Mesenchymal stem cell (in vitro differentiated cells and primary cell): ENCODE results near the gene TANC1.
A peak's percentile ranks its signal among the peaks of the same experiment; 100 is the strongest.

Source experiments
- DNase-seq: peaks from one replicate; pipeline ENCODE4 v3.0.0-alpha.2; 2013
- H2AFZ ChIP-seq: one replicate; pipeline ENCODE4 v1.6.1; 2013; ENCODE audit warnings: low read depth, mild to moderate bottlenecking, control low read depth, inconsistent platforms, low read length, moderate library complexity
- H2AK5ac ChIP-seq: 2 replicates; pipeline ENCODE4 v1.6.1; 2013; ENCODE audit warnings: low read length, moderate library complexity, mild to moderate bottlenecking, inconsistent platforms; ENCODE audit not compliant: severe bottlenecking
- H2BK120ac ChIP-seq: one replicate; pipeline ENCODE4 v1.6.1; 2013; ENCODE audit warnings: low read depth, mild to moderate bottlenecking, inconsistent platforms, low read length, moderate library complexity
- H2BK12ac ChIP-seq, 2 experiments: one replicate each; pipeline ENCODE4 v1.6.1; 2013; ENCODE audit warnings: inconsistent platforms in 2 of 2, low read length in 2 of 2, mild to moderate bottlenecking in 2 of 2, moderate library complexity in 2 of 2, control low read depth in 1 of 2
- H2BK15ac ChIP-seq: one replicate; pipeline ENCODE4 v1.6.1; 2013; ENCODE audit warnings: mild to moderate bottlenecking, low read depth, inconsistent platforms; ENCODE audit not compliant: poor library complexity, severe bottlenecking
- H2BK5ac ChIP-seq: 2 replicates; pipeline ENCODE4 v1.6.1; 2013; ENCODE audit warnings: low read depth, mild to moderate bottlenecking, low read length, control low read depth, inconsistent platforms; ENCODE audit not compliant: poor library complexity, severe bottlenecking
- H3K14ac ChIP-seq, 2 experiments: one replicate each; pipeline ENCODE4 v1.6.1; 2013; ENCODE audit warnings: inconsistent platforms in 2 of 2, low read length in 2 of 2, control low read depth in 1 of 2, mild to moderate bottlenecking in 1 of 2, moderate library complexity in 1 of 2
- H3K18ac ChIP-seq, 2 experiments: one replicate each; pipeline ENCODE4 v1.6.1; 2013; ENCODE audit warnings: inconsistent platforms in 2 of 2, low read length in 2 of 2, control low read depth in 1 of 2, low read depth in 1 of 2, mild to moderate bottlenecking in 1 of 2
- H3K23ac ChIP-seq, 2 experiments: one replicate each; pipeline ENCODE4 v1.6.1; 2013; ENCODE audit warnings: inconsistent platforms in 2 of 2, low read length in 2 of 2, mild to moderate bottlenecking in 2 of 2, moderate library complexity in 2 of 2, control low read depth in 1 of 2
- H3K27ac ChIP-seq: 2 replicates; pipeline ENCODE4 v1.5.1; 2013; ENCODE audit warnings: mild to moderate bottlenecking, moderate library complexity, low read length, control low read depth, inconsistent platforms; ENCODE audit not compliant: poor library complexity, severe bottlenecking
- H3K27me3 ChIP-seq, 2 experiments: 2 replicates each; pipeline versions ENCODE4 v1.6.1 to v1.7.0; 2013; ENCODE audit warnings: low read length in 2 of 2, mild to moderate bottlenecking in 2 of 2, moderate library complexity in 2 of 2, control low read depth in 1 of 2, inconsistent platforms in 1 of 2; ENCODE audit not compliant: control insufficient read depth in 1 of 2, insufficient read depth in 1 of 2
- H3K36me3 ChIP-seq, 2 experiments: 2 replicates each; pipeline versions ENCODE4 v1.6.1 to v1.7.0; 2013; ENCODE audit warnings: low read length in 2 of 2, control low read depth in 1 of 2, inconsistent platforms in 1 of 2, low read depth in 1 of 2, mild to moderate bottlenecking in 1 of 2; ENCODE audit not compliant: insufficient read depth in 2 of 2, control insufficient read depth in 1 of 2
- H3K4ac ChIP-seq, 2 experiments: one replicate each; pipeline ENCODE4 v1.6.1; 2013; ENCODE audit warnings: inconsistent platforms in 2 of 2, low read length in 2 of 2, mild to moderate bottlenecking in 2 of 2, moderate library complexity in 2 of 2, control low read depth in 1 of 2, low read depth in 1 of 2
- H3K4me1 ChIP-seq: 2 replicates; pipeline ENCODE4 v1.6.1; 2013; ENCODE audit warnings: low read depth, low read length, control low read depth; ENCODE audit not compliant: control insufficient read depth, insufficient read depth
- H3K4me2 ChIP-seq: 2 replicates; pipeline ENCODE4 v1.6.1; 2013; ENCODE audit warnings: low read length, mild to moderate bottlenecking, inconsistent platforms; ENCODE audit not compliant: poor library complexity, severe bottlenecking
- H3K4me3 ChIP-seq, 2 experiments: 2 replicates each; pipeline versions ENCODE4 v1.5.1 to v1.7.0; 2013; ENCODE audit warnings: low read length in 2 of 2, mild to moderate bottlenecking in 2 of 2, control low read depth in 1 of 2, low read depth in 1 of 2; ENCODE audit not compliant: insufficient read depth in 1 of 2
- H3K79me1 ChIP-seq: replicated peaks from 2 replicates; pipeline ENCODE4 v1.6.1; 2013; ENCODE audit warnings: mild to moderate bottlenecking, control low read depth, low read length, inconsistent platforms; ENCODE audit not compliant: poor library complexity, severe bottlenecking
- H3K9ac ChIP-seq: 2 replicates; pipeline ENCODE4 v1.7.0; 2013; ENCODE audit warnings: mild to moderate bottlenecking, low read length, moderate library complexity
- H3K9me3 ChIP-seq: 2 replicates; pipeline ENCODE4 v1.7.0; 2013; ENCODE audit warnings: mild to moderate bottlenecking, low read length; ENCODE audit not compliant: control insufficient read depth
- H4K8ac ChIP-seq: one replicate; pipeline ENCODE4 v1.6.1; 2013; ENCODE audit warnings: inconsistent platforms, mild to moderate bottlenecking, low read length, moderate library complexity
- H4K91ac ChIP-seq: one replicate; pipeline ENCODE4 v1.6.1; 2013; ENCODE audit warnings: mild to moderate bottlenecking, low read length, inconsistent platforms
- WGBS: methylation state at CpG from one replicate; pipeline ENCODE4 v1.1.7; 2013; ENCODE audit warnings: mixed read lengths; 5-methylcytosine and 5-hydroxymethylcytosine counted together

The TANC1 gene

GRCh38 chr2:159133797-159134196 lies 165.4 kb downstream of the TANC1 start:
- Histone ChIP-seq H3K27me3 (no peaks in the 10 kb centered on the region), H2BK5ac (no peak overlapping the region), H2BK15ac (no peak overlapping the region), H3K9ac (no peak overlapping the region), H3K4me2 (no peak overlapping the region), H2BK120ac (no peak overlapping the region), H2AFZ (no peak overlapping the region), H4K91ac (no peak overlapping the region), H2BK12ac (no peak overlapping the region), H2AK5ac (no peak overlapping the region), H3K27ac (no peak overlapping the region), H3K14ac (no peak overlapping the region), H3K18ac (no peak overlapping the region), H3K23ac (no peak overlapping the region), H4K8ac (no peak overlapping the region), H3K4ac (no peak overlapping the region), H3K9me3 (no peaks in the 10 kb centered on the region), H3K4me3 (no peak overlapping the region), H3K36me3 (peaks cover 0 to 4% of the 10 kb centered on the region in 2 experiments), H3K79me1 (peaks cover 27% of the 10 kb centered on the region), H3K4me1 (peaks cover 15% of the 10 kb centered on the region)
- WGBS, result 90% methylated on average over 4 of the region's 4 CpGs
- no peak for DNase-seq

GRCh38 chr2:159134979-159135378 lies 166.5 kb downstream of the TANC1 start:
- no peaks in the 10 kb centered on the region for H3K9me3 ChIP-seq
- no peak overlapping the region for H3K18ac ChIP-seq
- peaks cover 13% of the 10 kb centered on the region for H3K4me1 ChIP-seq
- H3K23ac ChIP-seq, result no peak overlapping the region
- no peak overlapping the region for H3K4ac ChIP-seq
- peak overlapping the region; percentile 82 for H3K9ac ChIP-seq
- H2AFZ ChIP-seq, result no peak overlapping the region
- 79% methylated on average over 3 of the region's 3 CpGs for WGBS
- H3K36me3 ChIP-seq, result peaks cover 0 to 4% of the 10 kb centered on the region in 2 experiments
- no peak overlapping the region for H2AK5ac ChIP-seq
- no peak overlapping the region for H4K8ac ChIP-seq
- no peak overlapping the region for H3K27ac ChIP-seq
- no peak overlapping the region for H3K4me2 ChIP-seq
- no peak overlapping the region for H3K14ac ChIP-seq
- H2BK120ac ChIP-seq, result no peak overlapping the region
- H2BK15ac ChIP-seq, result no peak overlapping the region
- H3K79me1 ChIP-seq, result peaks cover 24% of the 10 kb centered on the region
- peak overlapping the region in 1 of 2 experiments; percentile 52 for H3K4me3 ChIP-seq
- no peaks in the 10 kb centered on the region for H3K27me3 ChIP-seq
- H2BK12ac ChIP-seq, result no peak overlapping the region
- no peak overlapping the region for H4K91ac ChIP-seq
- no peak for DNase-seq
- H2BK5ac ChIP-seq, result no peak overlapping the region

- WGBS, result 88% methylated on average over 3 of the region's 3 CpGs
- no peak overlapping the region for H4K91ac ChIP-seq
- no peak for DNase-seq
- peak overlapping the region; percentile 92 for H3K27ac ChIP-seq
- no peak overlapping the region for H2BK5ac ChIP-seq
- no peak overlapping the region for H4K8ac ChIP-seq
- H3K9me3 ChIP-seq, result no peaks in the 10 kb centered on the region
- H2BK120ac ChIP-seq, result no peak overlapping the region
- H3K36me3 ChIP-seq, result peaks cover 0 to 4% of the 10 kb centered on the region in 2 experiments
- no peak overlapping the region for H3K18ac ChIP-seq
- no peak overlapping the region for H3K14ac ChIP-seq
- H3K4me3 ChIP-seq, result peak overlapping the region in 1 of 2 experiments; percentile 4
- no peak overlapping the region for H3K4ac ChIP-seq
- no peaks in the 10 kb centered on the region for H3K27me3 ChIP-seq
- no peak overlapping the region for H2AK5ac ChIP-seq
- peaks cover 22% of the 10 kb centered on the region for H3K79me1 ChIP-seq
- H2BK12ac ChIP-seq, result no peak overlapping the region
- no peak overlapping the region for H2BK15ac ChIP-seq
- peaks cover 13% of the 10 kb centered on the region for H3K4me1 ChIP-seq
- no peak overlapping the region for H3K23ac ChIP-seq
- H2AFZ ChIP-seq, result no peak overlapping the region
- peak overlapping the region; percentile 82 for H3K9ac ChIP-seq
- H3K4me2 ChIP-seq, result no peak overlapping the region
Observed at GRCh38 chr2:159136391-159136790, 168.0 kb downstream of the TANC1 start.

GRCh38 chr2:159137511-159138241 lies 169.2 kb downstream of the TANC1 start:
- Histone ChIP-seq H3K79me1 (peaks cover 23% of the 10 kb centered on the region), H2BK15ac (no peak overlapping the region), H3K14ac (peak overlapping the region in 1 of 2 experiments; percentile 21), H3K23ac (peak overlapping the region in 1 of 2 experiments; percentile 27), H2BK120ac (no peak overlapping the region), H3K27ac (no peak overlapping the region), H2AFZ (no peak overlapping the region), H3K4me1 (peaks cover 11% of the 10 kb centered on the region), H3K9ac (no peak overlapping the region), H2BK12ac (peak overlapping the region; percentile 67 to 75), H3K4ac (peak overlapping the region in 1 of 2 experiments; percentile 40), H3K9me3 (no peaks in the 10 kb centered on the region), H3K27me3 (no peaks in the 10 kb centered on the region), H3K4me2 (no peak overlapping the region), H2BK5ac (no peak overlapping the region), H4K91ac (peak overlapping the region; percentile 75), H3K18ac (peak overlapping the region; percentile 50 to 70), H3K36me3 (peaks cover 0 to 4% of the 10 kb centered on the region in 2 experiments), H2AK5ac (peak overlapping the region; percentile 91), H3K4me3 (no peak overlapping the region), H4K8ac (peak overlapping the region; percentile 39)
- DNase-seq, result no peak
- WGBS, result 96% methylated on average over 9 of the region's 9 CpGs
